Hepatocyte (in vitro differentiated cells): ENCODE data around the gene EIF2D. TPM values are rescaled to one million over a fixed set of nuclear protein-coding genes. Genes with fewer than 3 reads are reported as not detected.

Experiments used
- DNase-seq: peaks from one replicate; pipeline ENCODE4 v3.0.0-alpha.2; 2016; ENCODE audit warnings: low spot score
- H2AFZ ChIP-seq: fragments of 200-600 bp; sonication (generic); 2 replicates; pipeline ENCODE4 v1.6.0; 2016; ENCODE audit warnings: antibody characterized with exemption, mild to moderate bottlenecking
- H3K27ac ChIP-seq: fragments of 200-600 bp; sonication (generic); 2 replicates; pipeline ENCODE4 v1.5.1; 2016; ENCODE audit warnings: mild to moderate bottlenecking
- H3K27me3 ChIP-seq: fragments of 200-600 bp; sonication (generic); 2 replicates; pipeline ENCODE4 v1.6.1; 2016
- H3K36me3 ChIP-seq: fragments of 200-600 bp; sonication (generic); replicated peaks from 2 replicates; pipeline ENCODE4 v1.5.1; 2016; ENCODE audit warnings: low read depth; ENCODE audit not compliant: insufficient read depth
- H3K4me1 ChIP-seq: fragments of 200-600 bp; sonication (generic); 2 replicates; pipeline ENCODE4 v1.5.1; 2016; ENCODE audit warnings: mild to moderate bottlenecking, moderate library complexity; ENCODE audit not compliant: insufficient read depth
- H3K4me2 ChIP-seq: fragments of 200-600 bp; sonication (generic); 2 replicates; pipeline ENCODE4 v1.6.0; 2016
- H3K4me3 ChIP-seq: fragments of 200-600 bp; sonication (generic); 2 replicates; pipeline ENCODE4 v1.5.1; 2016; ENCODE audit warnings: mild to moderate bottlenecking
- H3K79me2 ChIP-seq: fragments of 200-600 bp; sonication (generic); 2 replicates; pipeline ENCODE4 v1.6.0; 2017; ENCODE audit warnings: mild to moderate bottlenecking
- H3K9me2 ChIP-seq: fragments of 200-600 bp; sonication (generic); replicated peaks from 2 replicates; pipeline ENCODE4 v1.6.0; 2017; ENCODE audit warnings: mild to moderate bottlenecking; ENCODE audit not compliant: insufficient read depth
- H3K9me3 ChIP-seq: fragments of 200-600 bp; sonication (generic); 2 replicates; pipeline ENCODE4 v1.5.1; 2016; ENCODE audit warnings: low read depth, mild to moderate bottlenecking
- H4K20me1 ChIP-seq: fragments of 200-600 bp; sonication (generic); 2 replicates; pipeline ENCODE4 v1.6.0; 2016; ENCODE audit warnings: mild to moderate bottlenecking; ENCODE audit not compliant: insufficient read depth, poor library complexity, severe bottlenecking
- CTCF ChIP-seq: fragments of 200-600 bp; sonication (generic); IDR thresholded peaks from 2 replicates; pipeline ENCODE4 v1.5.1; 2016; ENCODE audit warnings: antibody characterized with exemption, mild to moderate bottlenecking; ENCODE audit not compliant: poor library complexity
- EZH2 ChIP-seq: fragments of 200-600 bp; sonication (generic); IDR thresholded peaks from 2 replicates; pipeline ENCODE4 v1.6.1; 2016; ENCODE audit warnings: antibody characterized with exemption, mild to moderate bottlenecking, borderline replicate concordance
- EZH2phosphoT487 ChIP-seq: fragments of 200-600 bp; sonication (generic); IDR thresholded peaks from one replicate; pipeline ENCODE4 v1.6.1; 2018; ENCODE audit warnings: antibody characterized with exemption, mild to moderate bottlenecking, low read depth, moderate library complexity; ENCODE audit not compliant: unreplicated experiment, severe bottlenecking
- WGBS: methylation state at CpG from one replicate; pipeline ENCODE4 v1.1.6; 2016; ENCODE audit warnings: low lambda C conversion rate; ENCODE audit errors: missing lambda C conversion rate; 5-methylcytosine and 5-hydroxymethylcytosine counted together
- polyA plus RNA-seq: library from polyadenylated mRNA; unstranded; fragments of >200 nt; fragmentation: Nextera tagmentation; extraction: Ambion mirVana; gene quantifications from 2 replicates; pipeline ENCODE4 v1.2.1, GENCODE V29; 2016
- total RNA-seq: library from RNA; depleted of rRNA; stranded (reverse); fragments of >200 nt; gene quantifications from 2 replicates; pipeline ENCODE4 v1.2.3, GENCODE V29; 2014

EIF2D gene
- total and polyA plus RNA-seq, 2 experiments from 2014 or later, result 27.7 to 40.4 TPM

- peak overlapping the region; percentile 59 for H3K27ac ChIP-seq
- no peak for DNase-seq
- H3K9me3 ChIP-seq, result no peaks in the 10 kb centered on the region
- H3K4me1 ChIP-seq, result peaks cover 34% of the 10 kb centered on the region
- no peaks in the 10 kb centered on the region for H3K27me3 ChIP-seq
- WGBS, result 70% methylated on average over 5 of the region's 5 CpGs
- TF ChIP-seq EZH2phosphoT487, result no peak
- no peak for TF ChIP-seq EZH2
- TF ChIP-seq CTCF, result no peak
- H3K36me3 ChIP-seq, result no peaks in the 10 kb centered on the region
- no peak overlapping the region for H3K4me3 ChIP-seq
- no peaks in the 10 kb centered on the region for H3K9me2 ChIP-seq
- no peaks in the 10 kb centered on the region for H3K79me2 ChIP-seq
- H3K4me2 ChIP-seq, result peak overlapping the region; percentile 54
- H4K20me1 ChIP-seq, result no peaks in the 10 kb centered on the region
- peak overlapping the region; percentile 5 for H2AFZ ChIP-seq
Observed at GRCh38 chr1:206559672-206559995, 52.6 kb downstream of the EIF2D start.

- no peak overlapping the region for H3K4me3 ChIP-seq
Observed at GRCh38 chr1:206558794-206559671, 53.2 kb downstream of the EIF2D start.

GRCh38 chr1:206557636-206558473 is 54.4 kb downstream of the EIF2D start:
- Histone ChIP-seq H3K79me2 (no peaks in the 10 kb centered on the region), H3K27ac (no peak overlapping the region), H3K4me2 (peak overlapping the region; percentile 97), H2AFZ (peak overlapping the region; percentile 56), H3K9me2 (no peaks in the 10 kb centered on the region), H3K9me3 (no peaks in the 10 kb centered on the region), H3K4me3 (peak overlapping the region; percentile 36), H4K20me1 (no peaks in the 10 kb centered on the region), H3K4me1 (peaks cover 34% of the 10 kb centered on the region), H3K36me3 (no peaks in the 10 kb centered on the region), H3K27me3 (peaks cover 7% of the 10 kb centered on the region)
- WGBS, result 64% methylated on average over 14 of the region's 14 CpGs
- no peak for TF ChIP-seq EZH2
- DNase-seq, result no peak

More at GRCh38 chr1:206558794-206559671, 53.2 kb downstream of the EIF2D start:
- H3K4me2 ChIP-seq, result peak overlapping the region; percentile 54
- no peaks in the 10 kb centered on the region for H3K9me3 ChIP-seq
- H4K20me1 ChIP-seq, result no peaks in the 10 kb centered on the region
- no peaks in the 10 kb centered on the region for H3K36me3 ChIP-seq
- no peaks in the 10 kb centered on the region for H3K9me2 ChIP-seq
- peak overlapping the region; percentile 59 for H3K27ac ChIP-seq
- TF ChIP-seq EZH2, result no peak
- TF ChIP-seq EZH2phosphoT487, result no peak
- TF ChIP-seq CTCF, result no peak
- no peak for DNase-seq
- WGBS, result 84% methylated on average over 6 of the region's 6 CpGs
- H3K27me3 ChIP-seq, result peaks cover 6% of the 10 kb centered on the region
- peak overlapping the region; percentile 5 for H2AFZ ChIP-seq
- H3K79me2 ChIP-seq, result no peaks in the 10 kb centered on the region
- H3K4me1 ChIP-seq, result peaks cover 34% of the 10 kb centered on the region
